Cardiac muscle cell (in vitro differentiated cells and primary cell): Measurements from ENCODE around the gene ALOX12. TPM values are rescaled to one million over a fixed set of nuclear protein-coding genes. Genes with fewer than 3 reads are reported as not detected.

ENCODE experiments used
- DNase-seq, 2 donors: peaks; one replicate each; pipeline versions ENCODE4 v3.0.0 to v3.0.0-alpha.2; 2010 to 2017; ENCODE audit warnings: low read depth in 1 of 2, low spot score in 1 of 2
- H3K27ac ChIP-seq: fragments of 200-600 bp; sonication (generic); 2 replicates; pipeline ENCODE4 v1.5.1; 2016
- H3K27me3 ChIP-seq: fragments of 200-600 bp; sonication (generic); 2 replicates; pipeline ENCODE4 v1.6.0; 2016; ENCODE audit warnings: control low read depth
- H3K36me3 ChIP-seq: fragments of 200-600 bp; sonication (generic); 2 replicates; pipeline ENCODE4 v1.5.1; 2016; ENCODE audit warnings: control low read depth
- H3K4me1 ChIP-seq: fragments of 200-600 bp; sonication (generic); 2 replicates; pipeline ENCODE4 v1.8.1; 2017; ENCODE audit warnings: low read depth, mild to moderate bottlenecking, mixed run types
- H3K4me3 ChIP-seq: fragments of 200-600 bp; sonication (generic); 2 replicates; pipeline ENCODE4 v1.5.1; 2016; ENCODE audit warnings: mild to moderate bottlenecking
- H3K9me3 ChIP-seq: fragments of 200-600 bp; sonication (generic); 2 replicates; pipeline ENCODE4 v1.5.1; 2017; ENCODE audit warnings: low read depth, mild to moderate bottlenecking, control low read depth
- polyA plus RNA-seq: library from polyadenylated mRNA; unstranded; fragments of >200 nt; fragmentation: Nextera tagmentation; extraction: Ambion mirVana; gene quantifications from 2 replicates; pipeline ENCODE4 v1.2.1, GENCODE V29; 2016
- total RNA-seq: library from RNA; depleted of rRNA; stranded (reverse); fragments of >200 nt; gene quantifications from 2 replicates; pipeline ENCODE4 v1.2.3, GENCODE V29; 2016
- TF ChIP-seq, protein P1 (sequence below): IDR thresholded peaks from 2 replicates; pipeline ENCODE4 v1.5.1; 2012; ENCODE audit warnings: low read depth, mild to moderate bottlenecking, low read length

The ALOX12 gene
- total and polyA plus RNA-seq, 2 experiments from 2014 or later = 1.7 to 2.5 TPM

DNA sequence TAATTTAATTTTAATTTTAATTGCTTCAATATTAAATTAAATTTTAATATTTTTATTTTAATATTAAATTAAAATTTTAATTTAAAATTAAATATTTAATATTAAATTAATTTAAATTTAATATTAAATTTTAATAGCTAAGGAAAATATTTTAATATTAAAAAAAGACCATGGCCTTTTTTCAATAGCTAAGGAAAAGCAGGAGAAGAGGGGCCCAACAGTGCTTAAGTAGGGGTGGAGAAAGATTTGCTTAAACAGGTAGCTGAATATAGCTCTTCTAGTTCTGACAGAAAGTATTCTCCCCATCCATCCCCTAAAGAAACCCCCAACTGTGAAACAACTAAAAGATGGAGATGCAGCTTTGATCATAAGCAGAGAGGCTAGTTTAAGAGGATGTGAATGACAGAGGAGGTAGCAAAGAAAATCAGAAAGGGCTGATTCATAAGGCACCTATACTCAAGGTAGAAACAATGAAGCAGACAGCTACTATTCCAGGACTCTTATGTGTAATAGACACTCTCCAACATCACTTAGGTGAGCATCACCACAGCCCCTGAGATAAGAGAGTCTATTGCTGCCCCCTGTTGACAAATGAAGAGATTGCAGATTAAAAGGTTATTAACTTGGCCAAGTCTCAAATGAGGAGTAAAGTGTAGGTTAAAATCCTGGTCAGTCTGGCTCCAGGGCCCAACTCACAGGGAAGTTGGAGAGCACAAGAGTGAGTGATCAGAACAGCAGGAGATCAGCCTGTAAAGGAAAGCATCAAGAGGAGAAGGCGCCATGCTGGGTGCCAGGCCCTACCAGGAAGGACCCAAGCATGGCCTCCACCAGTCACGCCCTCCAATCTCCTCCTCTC, 8.8 kb downstream of the ALOX12 start:
- Histone ChIP-seq H3K9me3 (no peaks in the 10 kb centered on the region), H3K27me3 (no peaks in the 10 kb centered on the region), H3K36me3 (peaks cover 4% of the 10 kb centered on the region), H3K4me3 (no peak overlapping the region), H3K4me1 (no peaks in the 10 kb centered on the region), H3K27ac (no peak overlapping the region)
- TF ChIP-seq, protein P1, sequence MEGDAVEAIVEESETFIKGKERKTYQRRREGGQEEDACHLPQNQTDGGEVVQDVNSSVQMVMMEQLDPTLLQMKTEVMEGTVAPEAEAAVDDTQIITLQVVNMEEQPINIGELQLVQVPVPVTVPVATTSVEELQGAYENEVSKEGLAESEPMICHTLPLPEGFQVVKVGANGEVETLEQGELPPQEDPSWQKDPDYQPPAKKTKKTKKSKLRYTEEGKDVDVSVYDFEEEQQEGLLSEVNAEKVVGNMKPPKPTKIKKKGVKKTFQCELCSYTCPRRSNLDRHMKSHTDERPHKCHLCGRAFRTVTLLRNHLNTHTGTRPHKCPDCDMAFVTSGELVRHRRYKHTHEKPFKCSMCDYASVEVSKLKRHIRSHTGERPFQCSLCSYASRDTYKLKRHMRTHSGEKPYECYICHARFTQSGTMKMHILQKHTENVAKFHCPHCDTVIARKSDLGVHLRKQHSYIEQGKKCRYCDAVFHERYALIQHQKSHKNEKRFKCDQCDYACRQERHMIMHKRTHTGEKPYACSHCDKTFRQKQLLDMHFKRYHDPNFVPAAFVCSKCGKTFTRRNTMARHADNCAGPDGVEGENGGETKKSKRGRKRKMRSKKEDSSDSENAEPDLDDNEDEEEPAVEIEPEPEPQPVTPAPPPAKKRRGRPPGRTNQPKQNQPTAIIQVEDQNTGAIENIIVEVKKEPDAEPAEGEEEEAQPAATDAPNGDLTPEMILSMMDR = peak; percentile 65
- peak; percentile 68 to 75 for DNase-seq

DNA sequence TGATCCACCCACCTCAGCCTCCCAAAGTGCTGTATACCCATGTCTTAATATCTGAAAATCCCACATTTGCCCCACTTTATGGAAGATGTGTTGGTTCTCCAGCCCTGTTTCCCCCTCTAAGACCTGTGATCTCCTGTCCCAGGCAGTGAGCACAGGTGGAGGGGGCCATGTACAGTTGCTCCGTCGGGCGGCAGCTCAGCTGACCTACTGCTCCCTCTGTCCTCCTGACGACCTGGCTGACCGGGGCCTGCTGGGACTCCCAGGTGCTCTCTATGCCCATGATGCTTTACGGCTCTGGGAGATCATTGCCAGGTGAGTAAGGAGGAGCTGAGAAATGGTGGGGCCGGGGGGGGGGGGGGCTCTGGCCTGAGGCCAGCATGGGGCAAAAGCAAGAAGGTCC, 9.9 kb downstream of the ALOX12 start:
- no peak for DNase-seq
- H3K27me3 ChIP-seq = no peaks in the 10 kb centered on the region
- TF ChIP-seq, protein P1 = no peak
- no peak overlapping the region for H3K27ac ChIP-seq
- H3K4me3 ChIP-seq = no peak overlapping the region
- H3K9me3 ChIP-seq = no peaks in the 10 kb centered on the region
- no peaks in the 10 kb centered on the region for H3K4me1 ChIP-seq
- H3K36me3 ChIP-seq = peaks cover 4% of the 10 kb centered on the region

DNA sequence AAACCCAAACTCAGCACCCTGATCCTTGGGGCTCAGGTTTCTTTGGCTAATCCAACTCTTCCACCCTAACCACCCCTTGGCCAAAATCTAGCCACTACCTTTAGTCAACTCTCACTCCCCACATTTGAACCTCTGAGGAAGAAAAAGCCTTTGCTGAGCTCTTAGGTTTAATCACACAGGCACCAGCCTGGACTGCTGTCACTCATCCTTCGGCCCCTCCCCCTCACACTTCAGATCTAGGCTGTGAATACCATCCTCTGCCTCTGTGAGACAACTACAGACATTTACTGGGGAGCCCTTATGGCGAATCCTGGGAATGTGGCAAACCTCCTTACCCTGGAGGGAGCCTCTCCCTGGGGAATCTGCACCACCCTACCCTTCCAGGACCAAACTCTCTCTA, 11.3 kb downstream of the ALOX12 start:
- no peak overlapping the region for H3K4me3 ChIP-seq
- H3K27me3 ChIP-seq = no peaks in the 10 kb centered on the region
- TF ChIP-seq, protein P1 = no peak
- DNase-seq = no peak
- peaks cover 8% of the 10 kb centered on the region for H3K4me1 ChIP-seq
- peaks cover under 1% of the 10 kb centered on the region for H3K36me3 ChIP-seq
- H3K9me3 ChIP-seq = no peaks in the 10 kb centered on the region
- H3K27ac ChIP-seq = no peak overlapping the region

DNA sequence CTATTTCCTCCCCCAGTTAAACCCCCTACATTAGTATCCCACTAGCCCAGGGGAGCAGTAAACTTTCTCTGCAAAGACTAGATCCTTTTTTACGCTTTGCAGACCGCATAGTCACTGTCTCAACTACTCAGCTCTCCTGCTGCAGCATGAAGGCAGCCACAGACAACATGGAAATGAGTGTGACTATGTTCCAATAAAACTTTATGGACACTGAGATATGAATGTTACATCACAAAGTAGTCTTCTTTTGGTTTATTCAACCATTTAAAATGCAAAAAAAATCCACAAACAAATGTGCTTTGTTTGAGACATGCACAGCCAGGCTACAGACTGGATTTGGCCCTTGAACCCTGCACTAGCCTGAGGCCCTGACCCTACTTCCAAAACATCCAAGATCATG, 14.7 kb downstream of the ALOX12 start:
- Histone ChIP-seq H3K27ac (no peak overlapping the region), H3K4me1 (peaks cover 19% of the 10 kb centered on the region), H3K27me3 (no peaks in the 10 kb centered on the region), H3K9me3 (no peaks in the 10 kb centered on the region), H3K36me3 (no peaks in the 10 kb centered on the region), H3K4me3 (no peak overlapping the region)
- DNase-seq = no peak
- TF ChIP-seq, protein P1 = no peak

DNA sequence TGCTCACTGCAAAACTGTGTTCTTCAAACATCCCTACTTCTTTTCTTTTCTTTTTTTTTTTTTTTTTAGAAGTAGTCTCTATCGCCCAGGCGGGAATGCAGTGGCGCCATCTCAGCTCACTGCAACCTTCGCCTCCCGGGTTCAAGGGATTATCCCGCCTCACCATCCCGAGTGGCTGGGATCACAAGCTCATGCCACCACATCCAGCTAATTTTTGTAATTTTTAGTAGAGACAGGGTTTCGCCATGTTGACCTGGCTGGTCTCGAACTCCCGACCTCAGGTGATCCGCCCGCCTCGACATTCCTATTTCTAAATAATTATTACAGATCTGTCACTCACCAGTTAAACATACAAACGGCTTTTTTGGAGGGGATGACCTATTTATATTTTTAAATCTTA, 15.6 kb downstream of the ALOX12 start:
- TF ChIP-seq, protein P1 = no peak
- H3K27me3 ChIP-seq = no peaks in the 10 kb centered on the region
- no peak overlapping the region for H3K27ac ChIP-seq
- no peaks in the 10 kb centered on the region for H3K36me3 ChIP-seq
- H3K4me1 ChIP-seq = peaks cover 19% of the 10 kb centered on the region
- no peaks in the 10 kb centered on the region for H3K9me3 ChIP-seq
- DNase-seq = no peak
- peak overlapping the region; percentile 82 for H3K4me3 ChIP-seq
